ENCODE measurements around the gene SULT1E1.
"Not testable (repeated sequence)": the region's sequence is repeated elsewhere in the genome, so short reads cannot be mapped to it uniquely, and the experiment has no call there.

The SULT1E1 gene

DNA sequence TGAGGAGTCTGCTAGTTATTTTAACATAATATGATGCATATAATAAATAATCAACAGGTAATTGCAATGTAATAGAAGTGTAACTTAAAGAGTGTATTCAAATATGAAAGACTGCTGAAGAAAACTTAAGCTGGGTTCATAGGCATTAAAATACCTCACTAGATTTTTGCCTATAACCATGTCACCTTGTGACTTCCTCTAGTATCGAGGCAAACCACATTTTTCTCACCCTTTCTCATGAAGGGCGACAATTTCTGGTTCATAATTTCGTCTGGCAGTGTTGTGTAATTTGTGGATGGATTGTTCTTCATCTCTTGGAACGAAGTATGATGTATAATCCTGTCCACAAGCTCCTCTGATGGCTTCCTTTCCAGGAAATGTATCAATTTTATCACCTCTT lies 16.0 kb downstream of the SULT1E1 start:
- DNase-seq (ENCODE audit: low read depth in 2 of 2), result no peak

DNA sequence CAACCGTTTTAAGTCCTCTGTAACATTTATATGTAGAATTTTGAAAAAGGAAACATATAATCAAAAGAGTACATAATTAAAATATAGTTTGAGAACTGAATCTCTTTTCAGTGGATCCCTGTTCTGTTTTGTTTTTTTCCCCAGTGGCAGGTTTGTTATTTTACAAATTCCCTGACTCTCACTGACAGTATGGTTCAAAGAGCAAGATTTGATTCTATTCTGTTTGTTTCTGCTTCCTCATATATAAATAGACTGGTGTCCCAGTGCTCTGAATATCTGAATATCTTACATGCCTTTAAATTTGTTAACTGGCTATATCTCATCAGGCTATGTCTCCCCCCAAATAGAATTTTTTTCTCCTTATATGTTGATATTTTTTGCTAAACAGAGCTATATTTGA lies 16.6 kb downstream of the SULT1E1 start:
- no peak for DNase-seq (ENCODE audit: low read depth in 2 of 2)

- no peak for DNase-seq (ENCODE audit: low read depth in 2 of 2)
Measured at GRCh38 chr4:69838977-69839376, 21.0 kb downstream of the SULT1E1 start.

DNA sequence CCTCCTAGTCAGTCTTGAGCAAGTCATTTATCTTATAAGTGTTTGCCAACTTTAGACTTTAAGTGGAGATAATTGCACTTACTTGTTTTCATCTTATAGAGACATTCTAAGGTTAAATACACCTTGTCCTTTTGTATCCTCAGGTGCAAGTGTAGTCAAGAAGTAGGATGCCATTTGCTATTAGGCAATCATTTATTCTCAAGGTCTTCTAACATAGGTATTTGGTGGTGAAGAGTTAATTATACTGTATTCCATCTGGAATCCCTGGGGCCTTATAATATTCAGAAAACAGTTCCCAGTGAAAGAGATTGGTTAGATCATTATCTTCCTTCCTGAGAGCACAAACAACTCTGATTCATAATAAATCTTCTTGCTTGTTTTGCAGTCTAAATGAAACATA lies 23.7 kb downstream of the SULT1E1 start:
- DNase-seq (ENCODE audit: low read depth in 2 of 2), result no peak

GRCh38 chr4:69835766-69836165 lies 24.2 kb downstream of the SULT1E1 start:
- no peak for DNase-seq (ENCODE audit: low read depth in 2 of 2)

DNA sequence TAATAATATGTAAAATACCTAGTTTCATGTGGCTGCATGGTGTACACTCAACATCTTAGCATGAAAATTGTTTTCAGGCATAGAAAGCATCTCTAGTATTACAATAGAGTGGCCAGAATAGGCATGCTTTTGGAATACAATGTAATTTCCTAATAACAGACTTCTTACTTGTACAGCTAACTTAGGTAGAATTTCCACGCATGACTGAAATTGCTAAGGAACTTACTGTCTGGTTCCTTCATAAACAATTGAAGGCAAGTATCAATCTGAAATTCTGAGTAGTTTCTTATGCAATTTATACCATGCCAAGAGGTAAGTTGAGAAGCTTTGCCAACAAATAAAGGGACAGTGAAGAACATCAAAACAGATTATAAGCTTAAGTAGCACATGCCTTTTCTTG lies 26.7 kb downstream of the SULT1E1 start:
- no peak for DNase-seq (ENCODE audit: low read depth in 2 of 2)

GRCh38 chr4:69832326-69833030 lies 27.5 kb downstream of the SULT1E1 start:
- no peak for DNase-seq (ENCODE audit: low read depth in 2 of 2)

DNA sequence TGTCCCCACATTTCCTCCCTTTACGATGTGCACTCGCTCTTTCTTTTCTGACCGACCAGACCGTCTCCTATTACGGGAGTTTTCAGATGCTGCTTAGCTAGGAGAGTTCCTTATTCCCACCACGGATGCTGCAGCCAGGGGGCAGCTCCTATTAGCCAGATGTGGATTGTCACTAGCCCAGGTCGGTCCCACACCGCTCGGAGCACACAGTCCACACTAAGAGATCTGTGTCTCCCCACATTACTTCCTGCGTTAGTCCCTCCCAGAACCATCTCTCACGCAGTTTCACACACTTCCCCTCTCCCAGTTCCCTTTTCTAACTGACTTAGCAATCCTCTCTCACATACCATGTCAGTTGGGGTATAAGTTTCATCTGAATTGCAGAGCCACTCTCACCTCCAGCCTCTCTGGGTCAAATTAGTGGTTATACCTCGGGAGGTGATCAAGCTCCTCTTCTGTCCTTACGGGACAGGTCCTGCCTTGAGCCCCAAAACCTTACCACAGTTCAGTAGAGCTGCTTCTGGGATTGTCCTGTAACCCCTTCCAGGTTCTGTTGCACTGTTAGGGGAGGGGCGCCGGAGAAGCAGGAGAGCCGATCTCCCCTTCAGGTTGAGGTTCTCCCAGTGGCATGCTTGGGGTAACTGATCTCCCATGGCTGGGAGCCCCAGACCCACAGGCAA lies 28.2 kb downstream of the SULT1E1 start:
- no peak for DNase-seq (ENCODE audit: low read depth in 2 of 2)

GRCh38 chr4:69831270-69831627 lies 28.7 kb downstream of the SULT1E1 start:
- no peak for DNase-seq (ENCODE audit: low read depth in 2 of 2)

GRCh38 chr4:69830560-69831269 lies 29.2 kb downstream of the SULT1E1 start:
- no peak for DNase-seq (ENCODE audit: low read depth in 2 of 2)

DNA sequence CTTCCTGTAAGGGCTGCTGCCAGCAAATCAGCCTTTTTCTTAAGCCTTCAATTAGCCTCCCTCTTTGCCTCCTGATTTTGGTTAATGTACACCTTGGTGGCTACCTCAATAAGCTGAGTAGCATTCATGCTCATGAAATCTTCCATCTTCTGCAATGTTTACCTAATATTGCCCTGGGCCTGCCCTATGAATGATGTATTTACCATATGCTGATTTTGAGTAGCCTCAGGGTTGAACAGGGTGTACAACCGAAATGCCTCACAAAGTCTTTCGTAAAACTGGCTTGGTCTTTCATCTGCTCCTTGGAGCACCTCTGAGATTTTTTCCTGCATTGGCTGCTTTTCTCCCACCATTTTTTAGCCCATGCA lies 29.8 kb downstream of the SULT1E1 start:
- DNase-seq (ENCODE audit: low read depth in 2 of 2), result no peak

- no peak for DNase-seq (ENCODE audit: low read depth in 2 of 2)
Measured at GRCh38 chr4:69829678-69830077, 30.3 kb downstream of the SULT1E1 start.

DNA sequence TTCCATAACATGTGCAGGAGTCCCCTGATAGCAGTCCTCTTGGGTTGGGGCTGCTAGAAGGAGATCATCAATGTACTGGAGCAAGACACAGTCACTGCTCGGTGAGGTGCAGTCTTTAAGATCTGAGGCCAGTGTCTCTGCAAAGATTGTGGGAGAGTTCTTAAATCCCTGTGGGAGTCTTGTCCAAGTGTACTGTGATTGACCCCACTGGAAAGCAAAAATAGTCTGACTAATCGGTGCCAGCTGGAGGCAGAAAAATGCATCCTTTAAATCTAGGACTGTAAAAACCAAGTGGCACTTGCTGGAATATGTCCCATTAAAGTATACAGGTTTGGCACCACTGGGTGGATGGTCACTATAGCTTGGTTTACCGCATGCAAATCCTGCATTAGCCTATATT lies 31.1 kb downstream of the SULT1E1 start:
- DNase-seq (ENCODE audit: low read depth in 2 of 2), result no peak

- DNase-seq (ENCODE audit: low read depth in 2 of 2), result not testable (repeated sequence)
Measured at GRCh38 chr4:69825056-69825455, 34.9 kb downstream of the SULT1E1 start.

GRCh38 chr4:69823481-69824186 lies 36.3 kb downstream of the SULT1E1 start:
- peak in 1 of 2 donors; percentile 19 for DNase-seq (ENCODE audit: low read depth in 2 of 2)

GRCh38 chr4:69823048-69823447 lies 36.9 kb downstream of the SULT1E1 start:
- DNase-seq (ENCODE audit: low read depth in 2 of 2), result no peak

DNA sequence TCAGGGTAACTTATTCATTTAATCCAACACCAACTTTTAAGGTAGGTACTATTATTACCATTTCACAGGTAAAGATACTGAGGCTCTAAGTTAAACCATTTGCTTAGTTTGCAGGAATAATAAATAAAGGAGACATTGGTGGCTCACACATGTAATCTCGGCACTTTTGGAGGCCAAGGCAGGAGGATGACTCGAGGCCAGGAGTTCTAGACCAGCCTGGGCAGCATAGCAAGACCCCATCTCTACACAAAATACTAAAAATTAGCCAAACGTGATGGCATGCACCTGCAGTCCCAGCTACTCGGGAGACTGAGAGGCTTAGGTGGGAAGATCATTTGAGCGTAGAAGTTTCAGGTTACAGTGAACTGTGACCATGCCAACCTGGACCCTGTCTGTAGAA lies 37.7 kb downstream of the SULT1E1 start:
- DNase-seq (ENCODE audit: low read depth in 2 of 2), result no peak

DNA sequence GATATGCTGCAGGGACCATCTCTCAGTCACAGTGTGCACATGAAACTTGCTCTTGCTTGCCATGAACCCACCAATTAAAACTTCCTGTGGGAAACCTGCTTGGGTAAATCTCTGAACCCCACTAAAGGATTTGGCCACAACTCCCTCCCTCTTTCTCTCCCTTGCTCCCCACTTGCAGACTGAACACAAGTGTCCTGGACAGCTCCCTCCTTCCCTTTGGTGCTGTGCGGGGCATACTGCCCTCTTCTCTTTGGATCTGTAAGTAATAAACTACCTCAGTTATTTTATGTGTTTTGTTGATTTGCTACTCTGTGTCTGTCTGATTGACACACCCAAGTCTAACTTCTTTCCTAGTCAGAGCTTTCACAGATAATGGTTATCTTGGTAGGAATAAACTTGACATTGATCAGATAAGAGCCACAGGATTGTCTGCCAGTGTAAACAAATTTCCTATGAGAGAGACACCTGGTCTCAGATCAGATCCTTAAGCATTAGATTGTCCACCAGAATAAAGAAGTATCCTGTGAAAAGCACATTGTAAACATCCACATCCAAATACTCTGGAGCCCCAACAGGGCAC lies 41.8 kb downstream of the SULT1E1 start:
- DNase-seq (ENCODE audit: low read depth in 2 of 2), result no peak

- no peak for DNase-seq (ENCODE audit: low read depth in 2 of 2)
Measured at GRCh38 chr4:69816236-69816635, 43.7 kb downstream of the SULT1E1 start.

DNA sequence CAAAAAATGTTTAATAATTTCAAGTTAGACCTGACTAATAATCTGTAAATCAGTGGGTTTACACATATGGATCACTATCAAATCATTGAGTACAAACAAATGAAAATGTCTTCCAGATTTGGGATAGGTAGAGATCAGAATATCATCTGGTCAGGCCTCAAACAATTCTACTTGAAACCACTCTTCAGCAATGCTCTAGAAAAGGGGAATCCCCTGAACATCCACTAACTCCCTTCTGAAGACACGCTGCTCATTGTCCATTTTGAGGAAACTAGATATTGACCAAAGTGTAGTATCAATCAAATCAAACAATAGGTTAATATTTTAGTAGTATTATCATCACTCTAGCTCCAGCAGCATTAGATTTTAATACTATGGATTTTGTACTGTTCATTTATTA lies 46.3 kb downstream of the SULT1E1 start:
- DNase-seq (ENCODE audit: low read depth in 2 of 2), result no peak

DNA sequence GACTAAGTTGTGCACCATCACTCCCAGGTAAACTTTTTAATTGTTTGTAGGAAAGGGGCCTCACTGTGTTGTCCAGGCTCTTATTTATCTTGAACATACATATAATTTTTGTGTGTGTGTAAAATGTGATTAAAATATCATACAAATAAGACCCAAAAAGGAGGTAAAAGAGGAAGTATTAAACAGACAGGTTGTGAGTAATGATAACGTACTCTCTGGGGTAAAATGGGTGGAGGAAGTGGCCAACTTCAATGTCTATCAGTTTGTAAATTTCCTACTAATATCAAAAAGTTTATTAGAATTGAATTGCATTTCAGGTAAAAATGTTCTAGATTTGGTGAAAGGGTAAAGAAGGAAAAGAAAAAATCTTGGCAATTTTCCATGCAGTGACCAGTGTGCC lies 48.8 kb downstream of the SULT1E1 start:
- no peak for DNase-seq (ENCODE audit: low read depth in 2 of 2)

- no peak for DNase-seq (ENCODE audit: low read depth in 2 of 2)
Measured at GRCh38 chr4:69800599-69800998, 59.3 kb downstream of the SULT1E1 start.
